ENCODE data around the gene PLEKHJ1. TPM values are rescaled to one million over a fixed set of nuclear protein-coding genes. Genes with fewer than 3 reads are reported as not detected.

Gene PLEKHJ1
- total and polyA plus RNA-seq, 12 donors = 18.1 to 89.5 (median 71.7) TPM

DNA sequence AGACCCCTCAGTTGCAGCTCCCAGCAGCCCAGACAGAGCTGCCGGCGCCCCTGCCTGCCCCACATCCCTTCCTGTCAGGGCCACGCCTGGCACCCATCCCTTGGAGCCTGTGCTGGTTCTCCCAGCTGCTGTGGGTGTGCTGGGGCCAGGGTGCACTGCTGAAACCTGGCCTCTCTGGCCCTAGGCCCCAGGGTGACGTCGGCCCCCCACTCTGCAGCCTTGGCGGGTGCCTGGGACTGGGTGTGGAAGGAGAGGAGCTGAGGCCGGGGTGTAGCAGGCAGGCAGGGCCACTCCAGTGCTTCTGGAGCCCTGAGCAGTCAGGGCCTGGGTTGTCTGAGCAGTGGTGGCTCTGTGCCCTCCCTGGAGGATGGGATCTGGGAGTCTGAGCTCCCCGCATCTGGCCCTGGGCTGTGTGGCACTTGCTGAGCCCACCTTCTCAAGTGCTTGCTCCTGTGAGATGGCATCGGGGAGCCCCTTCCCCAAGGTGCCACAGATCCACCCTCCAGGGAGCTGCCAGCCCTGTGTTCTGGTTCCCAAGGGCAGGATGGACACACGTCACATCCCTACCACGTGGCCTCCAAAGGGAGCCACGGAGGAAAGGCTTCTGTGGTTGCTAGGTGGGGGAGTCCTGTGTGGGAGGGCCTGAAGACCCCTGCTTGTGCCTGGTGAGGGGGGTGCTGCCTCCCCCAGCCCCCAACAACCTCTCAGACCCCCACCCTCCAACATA, 5.2 kb downstream of the PLEKHJ1 start:
- TF ChIP-seq POLR2A (IDR thresholded peaks at IDR 0.05) = no peak
- TF ChIP-seq, protein P1, sequence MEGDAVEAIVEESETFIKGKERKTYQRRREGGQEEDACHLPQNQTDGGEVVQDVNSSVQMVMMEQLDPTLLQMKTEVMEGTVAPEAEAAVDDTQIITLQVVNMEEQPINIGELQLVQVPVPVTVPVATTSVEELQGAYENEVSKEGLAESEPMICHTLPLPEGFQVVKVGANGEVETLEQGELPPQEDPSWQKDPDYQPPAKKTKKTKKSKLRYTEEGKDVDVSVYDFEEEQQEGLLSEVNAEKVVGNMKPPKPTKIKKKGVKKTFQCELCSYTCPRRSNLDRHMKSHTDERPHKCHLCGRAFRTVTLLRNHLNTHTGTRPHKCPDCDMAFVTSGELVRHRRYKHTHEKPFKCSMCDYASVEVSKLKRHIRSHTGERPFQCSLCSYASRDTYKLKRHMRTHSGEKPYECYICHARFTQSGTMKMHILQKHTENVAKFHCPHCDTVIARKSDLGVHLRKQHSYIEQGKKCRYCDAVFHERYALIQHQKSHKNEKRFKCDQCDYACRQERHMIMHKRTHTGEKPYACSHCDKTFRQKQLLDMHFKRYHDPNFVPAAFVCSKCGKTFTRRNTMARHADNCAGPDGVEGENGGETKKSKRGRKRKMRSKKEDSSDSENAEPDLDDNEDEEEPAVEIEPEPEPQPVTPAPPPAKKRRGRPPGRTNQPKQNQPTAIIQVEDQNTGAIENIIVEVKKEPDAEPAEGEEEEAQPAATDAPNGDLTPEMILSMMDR (IDR thresholded peaks at IDR 0.05) = no peak
- Histone ChIP-seq H3K9me3 (replicated peaks in 1 of 3) (no peaks in the 10 kb centered on the region), H3K4me1 (replicated peaks in 1 of 2) (peaks cover 15 to 33% of the 10 kb centered on the region in 2 donors), H3K36me3 (replicated peaks in 1 of 2) (peaks cover 0 to 52% of the 10 kb centered on the region in 2 donors), H3K27me3 (no peaks in the 10 kb centered on the region), H3K27ac (peak overlapping the region in 4 of 5 donors; percentile 55 to 89 (median 74)), H3K4me3 (no peak overlapping the region)
- intact Hi-C loops (cut with DNase I) = loop anchor here (5.0 to 10.0 kb wide), 3 partner anchors 64 to 84 kb away; partner anchors contain the start of gene AP3D1 (in 1 of the 2)
- peak in 3 of 7 donors; percentile 49 to 53 (median 49) for DNase-seq
- 43 to 75% (median 53%) methylated on average over 3 to 12 of the region's 12 CpGs for WGBS, 4 donors

DNA sequence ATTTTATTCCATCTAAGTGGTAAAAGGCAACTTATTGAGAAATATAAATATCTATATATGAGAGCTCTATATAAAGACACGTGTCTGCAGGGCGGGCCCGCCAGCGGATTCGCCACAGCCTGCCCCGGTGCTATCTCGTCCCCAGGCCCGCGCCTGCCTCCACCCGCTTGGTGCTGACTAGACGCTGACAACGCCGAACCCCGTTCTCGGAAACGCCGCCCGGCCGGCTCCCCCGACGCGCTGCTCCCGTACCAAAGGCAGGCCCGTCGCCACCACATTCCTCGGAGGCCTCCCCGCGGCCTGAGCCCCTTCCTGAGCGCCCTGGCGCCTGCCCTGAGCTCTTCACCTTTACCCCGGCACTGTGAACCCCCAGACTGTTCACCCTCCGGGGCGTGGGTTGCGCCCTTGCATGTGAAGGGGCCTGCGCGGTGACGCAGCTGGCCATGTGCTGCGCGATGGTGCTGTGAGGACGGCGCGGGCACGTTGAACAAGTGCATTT, 6.0 kb downstream of the PLEKHJ1 start:
- TF ChIP-seq, protein P1 (IDR thresholded peaks at IDR 0.05) = no peak
- no peak for TF ChIP-seq POLR2A (IDR thresholded peaks at IDR 0.05)
- intact Hi-C loops (cut with DNase I) = loop anchor here (5.0 to 10.0 kb wide), 3 partner anchors 63 to 85 kb away; partner anchors contain the start of gene AP3D1 (in 1 of the 2)
- peaks cover 0 to 60% of the 10 kb centered on the region in 2 donors for H3K36me3 ChIP-seq (replicated peaks in 1 of 2)

DNA sequence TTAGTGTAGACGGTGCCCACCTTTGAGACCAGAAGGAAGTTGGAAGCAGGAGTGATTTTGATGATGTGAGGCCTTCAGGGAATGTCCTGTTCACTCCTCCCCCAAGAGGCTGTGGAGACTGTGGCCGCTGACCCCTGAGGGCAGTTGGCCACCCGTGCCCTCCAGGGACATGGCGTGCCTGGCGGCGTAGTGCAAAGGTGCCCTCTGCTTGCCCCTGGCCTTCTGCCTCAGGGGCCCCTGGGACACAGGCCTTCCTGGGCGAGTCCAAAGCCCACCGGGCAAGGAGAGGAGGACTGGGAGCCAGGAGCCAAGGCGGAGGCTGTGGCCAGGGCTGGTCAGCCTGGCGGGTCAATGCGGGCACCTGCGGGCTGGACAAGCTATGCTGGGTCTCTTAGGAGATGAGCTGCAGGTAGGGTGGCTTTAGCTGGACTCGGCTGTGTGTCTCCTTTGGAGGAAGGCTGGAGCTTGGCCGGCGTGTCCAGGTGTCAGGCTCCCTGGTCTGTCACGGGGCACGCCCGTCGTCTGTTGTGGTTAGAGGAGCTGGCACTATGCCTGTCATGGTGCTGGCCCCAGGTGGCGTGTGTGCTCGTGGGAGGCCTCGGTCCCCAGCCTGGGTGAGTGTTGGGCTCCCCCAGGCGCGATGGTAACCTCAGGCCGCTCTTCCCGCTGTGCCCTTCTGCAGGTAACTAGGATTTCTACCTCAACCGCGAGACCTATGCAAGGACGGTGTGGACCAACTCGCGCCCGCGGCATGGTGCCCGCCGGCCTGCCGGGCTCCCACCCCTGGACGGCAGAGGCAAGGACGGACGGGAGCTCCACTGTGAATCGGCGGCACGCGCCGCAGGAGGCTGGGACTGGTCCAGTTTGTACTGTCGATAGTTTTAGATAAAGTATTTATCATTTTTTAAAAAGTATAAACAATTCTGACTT, 6.8 kb downstream of the PLEKHJ1 start:
- Histone ChIP-seq H3K27me3 (no peaks in the 10 kb centered on the region), H3K9me3 (replicated peaks in 1 of 3) (no peaks in the 10 kb centered on the region), H3K27ac (no peak overlapping the region), H3K36me3 (replicated peaks in 1 of 2) (peaks cover 0 to 62% of the 10 kb centered on the region in 2 donors), H3K4me1 (replicated peaks in 1 of 2) (peaks cover 7 to 24% of the 10 kb centered on the region in 2 donors), H3K4me3 (no peak overlapping the region)
- 92 to 96% (median 94%) methylated on average over 38 to 45 of the region's 45 CpGs for WGBS, 4 donors
- TF ChIP-seq, protein P1 (IDR thresholded peaks at IDR 0.05) = no peak
- no peak for TF ChIP-seq POLR2A (IDR thresholded peaks at IDR 0.05)
- intact Hi-C loops (cut with DNase I) = loop anchor here (5.0 to 10.0 kb wide), 3 partner anchors 62 to 85 kb away; partner anchors contain the start of gene AP3D1 (in 1 of the 2)
- no peak for DNase-seq

More for the DNA sequence above, 6.0 kb downstream of the PLEKHJ1 start:
- DNase-seq = no peak
- no peaks in the 10 kb centered on the region for H3K27me3 ChIP-seq
- H3K4me3 ChIP-seq = no peak overlapping the region
- WGBS, 4 donors = 93 to 94% (median 93%) methylated on average over 43 of the region's 43 CpGs
- peak overlapping the region in 1 of 5 donors; percentile 79 for H3K27ac ChIP-seq
- H3K9me3 ChIP-seq (replicated peaks in 1 of 3) = no peaks in the 10 kb centered on the region
- H3K4me1 ChIP-seq (replicated peaks in 1 of 2) = peaks cover 11 to 30% of the 10 kb centered on the region in 2 donors

All from adrenal gland (tissue), 12 donors.